HL-60 (cell line): ENCODE results near the gene NUAK2.

Experiments used
- DNase-seq, 2 experiments: peaks; one replicate each; pipeline ENCODE4 v3.0.0-alpha.2; 2010 to 2020; ENCODE audit warnings: low read depth in 1 of 2, low spot score in 1 of 2
- H3K27ac ChIP-seq: fragments of 250-450 bp; sonication (Bioruptor Pico); replicated peaks from 2 replicates; pipeline ENCODE4 v1.5.1; 2020; ENCODE audit warnings: mild to moderate bottlenecking, moderate library complexity
- H3K27me3 ChIP-seq: fragments of 250-450 bp; sonication (Bioruptor Pico); 2 replicates; pipeline ENCODE4 v1.5.1; 2021; ENCODE audit warnings: mild to moderate bottlenecking, moderate library complexity; ENCODE audit not compliant: insufficient read depth, poor library complexity, severe bottlenecking
- H3K4me3 ChIP-seq: replicated peaks from 2 replicates; pipeline ENCODE4 v1.5.1; 2011; ENCODE audit warnings: mild to moderate bottlenecking, control low read depth, low read length; ENCODE audit not compliant: insufficient read depth
- CTCF ChIP-seq: IDR thresholded peaks from one replicate; pipeline ENCODE4 v1.5.1; 2011; ENCODE audit warnings: low read length, control low read depth, inconsistent platforms; ENCODE audit not compliant: insufficient read depth
- GABPA ChIP-seq: IDR thresholded peaks from 2 replicates; pipeline ENCODE4 v1.6.1; 2012; ENCODE audit warnings: low read depth
- POLR2AphosphoS5 ChIP-seq: IDR thresholded peaks from 2 replicates; pipeline ENCODE4 v1.6.1; 2012; ENCODE audit warnings: low read depth
- SPI1 ChIP-seq: IDR thresholded peaks from 2 replicates; pipeline ENCODE4 v1.6.1; 2012; ENCODE audit warnings: low read depth, mild to moderate bottlenecking, borderline replicate concordance
- TF ChIP-seq, protein P1 (sequence below): IDR thresholded peaks from 2 replicates; pipeline ENCODE4 v1.6.1; 2012; ENCODE audit warnings: low read depth; ENCODE audit not compliant: insufficient replicate concordance

NUAK2 gene

DNA sequence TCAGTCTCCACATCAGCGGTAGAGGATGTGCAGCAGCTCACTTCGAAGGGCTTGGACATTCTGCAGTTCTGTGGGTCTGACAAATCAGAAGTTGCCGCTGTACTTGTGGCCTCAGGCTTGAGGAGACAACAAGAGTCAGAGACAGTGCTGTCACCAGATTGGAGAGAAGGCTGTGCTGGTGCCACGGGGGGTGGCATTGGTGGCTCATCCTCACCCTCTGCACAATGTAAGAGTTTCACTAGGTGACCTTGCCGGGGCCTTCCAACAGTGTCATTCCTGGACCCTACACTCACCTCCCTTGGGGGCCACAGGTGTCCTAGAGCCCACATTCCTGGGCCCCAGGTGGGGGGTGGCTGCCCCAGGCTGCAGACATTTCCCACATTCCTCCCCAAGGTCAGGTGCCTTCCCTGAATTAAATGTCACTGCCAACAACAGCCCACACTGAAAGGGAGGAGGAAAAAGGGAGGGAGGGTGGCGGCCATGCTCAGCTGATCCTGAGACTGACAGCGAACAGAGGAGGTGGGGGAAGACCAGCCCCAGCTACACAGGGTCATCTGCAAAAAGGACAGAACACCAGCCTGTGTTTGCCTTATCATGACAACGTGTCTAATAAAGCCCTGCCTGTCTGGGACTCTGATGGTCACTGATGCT, 47.4 kb downstream of the NUAK2 start:
- H3K27ac ChIP-seq, result no peak overlapping the region
- DNase-seq, result no peak
- TF ChIP-seq, protein P1, sequence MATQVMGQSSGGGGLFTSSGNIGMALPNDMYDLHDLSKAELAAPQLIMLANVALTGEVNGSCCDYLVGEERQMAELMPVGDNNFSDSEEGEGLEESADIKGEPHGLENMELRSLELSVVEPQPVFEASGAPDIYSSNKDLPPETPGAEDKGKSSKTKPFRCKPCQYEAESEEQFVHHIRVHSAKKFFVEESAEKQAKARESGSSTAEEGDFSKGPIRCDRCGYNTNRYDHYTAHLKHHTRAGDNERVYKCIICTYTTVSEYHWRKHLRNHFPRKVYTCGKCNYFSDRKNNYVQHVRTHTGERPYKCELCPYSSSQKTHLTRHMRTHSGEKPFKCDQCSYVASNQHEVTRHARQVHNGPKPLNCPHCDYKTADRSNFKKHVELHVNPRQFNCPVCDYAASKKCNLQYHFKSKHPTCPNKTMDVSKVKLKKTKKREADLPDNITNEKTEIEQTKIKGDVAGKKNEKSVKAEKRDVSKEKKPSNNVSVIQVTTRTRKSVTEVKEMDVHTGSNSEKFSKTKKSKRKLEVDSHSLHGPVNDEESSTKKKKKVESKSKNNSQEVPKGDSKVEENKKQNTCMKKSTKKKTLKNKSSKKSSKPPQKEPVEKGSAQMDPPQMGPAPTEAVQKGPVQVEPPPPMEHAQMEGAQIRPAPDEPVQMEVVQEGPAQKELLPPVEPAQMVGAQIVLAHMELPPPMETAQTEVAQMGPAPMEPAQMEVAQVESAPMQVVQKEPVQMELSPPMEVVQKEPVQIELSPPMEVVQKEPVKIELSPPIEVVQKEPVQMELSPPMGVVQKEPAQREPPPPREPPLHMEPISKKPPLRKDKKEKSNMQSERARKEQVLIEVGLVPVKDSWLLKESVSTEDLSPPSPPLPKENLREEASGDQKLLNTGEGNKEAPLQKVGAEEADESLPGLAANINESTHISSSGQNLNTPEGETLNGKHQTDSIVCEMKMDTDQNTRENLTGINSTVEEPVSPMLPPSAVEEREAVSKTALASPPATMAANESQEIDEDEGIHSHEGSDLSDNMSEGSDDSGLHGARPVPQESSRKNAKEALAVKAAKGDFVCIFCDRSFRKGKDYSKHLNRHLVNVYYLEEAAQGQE, result no peak
- H3K4me3 ChIP-seq, result no peak overlapping the region
- H3K27me3 ChIP-seq, result peaks cover 3% of the 10 kb centered on the region

DNA sequence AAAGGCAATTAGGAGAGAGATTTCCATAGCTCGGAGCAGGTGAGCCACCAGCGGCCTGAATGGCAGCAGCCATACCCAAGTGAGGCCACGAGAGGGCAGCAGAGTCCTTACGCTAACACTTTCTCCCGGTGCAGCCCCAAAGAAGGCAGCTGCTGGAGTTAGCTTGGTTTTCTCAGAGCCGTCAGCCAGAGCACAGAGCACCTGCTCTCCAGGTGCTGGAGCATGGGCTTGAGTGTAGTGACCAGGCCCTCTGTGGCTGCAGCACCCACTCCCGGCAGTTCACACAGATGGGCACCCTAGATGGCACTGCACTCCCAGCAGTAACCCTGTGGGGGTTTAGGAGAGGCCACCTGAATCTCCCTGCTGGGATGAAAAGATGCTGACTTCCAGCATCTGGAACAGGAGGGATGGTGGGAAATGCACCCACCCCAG, 48.0 kb downstream of the NUAK2 start:
- no peak overlapping the region for H3K27ac ChIP-seq
- H3K4me3 ChIP-seq, result no peak overlapping the region
- peak in 1 of 2 experiments; percentile 77 for DNase-seq
- peaks cover 3% of the 10 kb centered on the region for H3K27me3 ChIP-seq
- TF ChIP-seq POLR2AphosphoS5, result no peak
- TF ChIP-seq, protein P1, result no peak
- peak; percentile 95 for TF ChIP-seq CTCF

GRCh38 chr1:205272536-205272935, 49.0 kb downstream of the NUAK2 start:
- H3K27ac ChIP-seq, result no peak overlapping the region
- H3K4me3 ChIP-seq, result no peak overlapping the region
- peaks cover 5% of the 10 kb centered on the region for H3K27me3 ChIP-seq
- DNase-seq, result no peak
- TF ChIP-seq GABPA (no peak), CTCF (no peak), POLR2AphosphoS5 (no peak), SPI1 (no peak)
- TF ChIP-seq, protein P1, result no peak

DNA sequence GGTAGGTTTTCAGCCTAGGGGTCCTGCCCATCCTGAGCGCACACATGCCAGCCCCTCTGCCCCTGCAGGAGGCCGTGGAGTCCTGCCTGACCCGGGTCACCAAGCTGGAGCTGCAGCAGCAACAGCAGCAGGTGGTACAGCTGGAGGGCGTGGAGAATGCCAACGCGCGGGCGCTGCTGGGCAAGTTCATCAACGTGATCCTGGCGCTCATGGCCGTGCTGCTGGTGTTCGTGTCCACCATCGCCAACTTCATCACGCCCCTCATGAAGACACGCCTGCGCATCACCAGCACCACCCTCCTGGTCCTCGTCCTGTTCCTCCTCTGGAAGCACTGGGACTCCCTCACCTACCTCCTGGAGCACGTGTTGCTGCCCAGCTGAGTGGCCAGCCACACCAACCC, 49.8 kb downstream of the NUAK2 start:
- no peak overlapping the region for H3K27ac ChIP-seq
- peaks cover 10% of the 10 kb centered on the region for H3K27me3 ChIP-seq
- H3K4me3 ChIP-seq, result no peak overlapping the region
- TF ChIP-seq GABPA, result no peak
- DNase-seq, result no peak
